H1 (cell line): ENCODE measurements around the gene RHOBTB1. TPM values are rescaled to one million over a fixed set of nuclear protein-coding genes. Genes with fewer than 3 reads are reported as not detected.

ENCODE experiments used
- CTCF ChIA-PET: fragments of 300-600 bp; sonication (Branson Sonifier 250); formaldehyde crosslinking; loops from one replicate; lab custom pipeline; 2021; ENCODE audit not compliant: partially characterized antibody; lab: Charles Lee
- POLR2A ChIA-PET: fragments of 300-600 bp; sonication (Branson Sonifier 250); formaldehyde crosslinking; loops from one replicate; lab custom pipeline; 2021; ENCODE audit warnings: inconsistent platforms; ENCODE audit not compliant: partially characterized antibody; lab: Charles Lee
- DNase-seq, 2 experiments: peaks; one replicate each; pipeline versions ENCODE4 v3.0.0 to v3.0.0-alpha.2; 2010 to 2022; ENCODE audit warnings: low spot score in 2 of 2, low read depth in 1 of 2, mixed read lengths in 1 of 2
- FAIRE-seq: peaks from 2 replicates; lab custom pipeline; 2011; peaks lifted over from hg19 to GRCh38; lab: Jason Lieb, UNC
- H2AFZ ChIP-seq: 2 replicates; pipeline ENCODE4 v1.8.1; 2012; ENCODE audit warnings: low read length, inconsistent platforms
- H2AK5ac ChIP-seq: 2 replicates; pipeline ENCODE4 v1.6.1; 2013; ENCODE audit warnings: low read depth, low read length
- H2BK120ac ChIP-seq: replicated peaks from 2 replicates; pipeline ENCODE3; 2013; ENCODE audit warnings: low read depth, low read length, inconsistent platforms
- H2BK12ac ChIP-seq: 2 replicates; pipeline ENCODE4 v1.6.1; 2013; ENCODE audit warnings: low read depth, low read length
- H2BK15ac ChIP-seq: 2 replicates; pipeline ENCODE4 v1.6.1; 2013; ENCODE audit warnings: low read length
- H2BK20ac ChIP-seq: 2 replicates; pipeline ENCODE4 v1.6.1; 2013; ENCODE audit warnings: low read length
- H2BK5ac ChIP-seq: 2 replicates; pipeline ENCODE4 v1.6.1; 2013; ENCODE audit warnings: low read depth, low read length
- H3K14ac ChIP-seq: 2 replicates; pipeline ENCODE4 v1.6.1; 2013; ENCODE audit warnings: inconsistent platforms; ENCODE audit not compliant: insufficient read length
- H3K18ac ChIP-seq: 2 replicates; pipeline ENCODE4 v1.6.1; 2013; ENCODE audit warnings: low read length; ENCODE audit errors: extremely low read depth
- H3K23ac ChIP-seq: 2 replicates; pipeline ENCODE4 v1.6.1; 2013; ENCODE audit warnings: inconsistent platforms; ENCODE audit not compliant: insufficient read length
- H3K23me2 ChIP-seq: 2 replicates; pipeline ENCODE4 v1.6.1; 2013; ENCODE audit warnings: low read depth, low read length
- H3K27ac ChIP-seq: 2 replicates; pipeline ENCODE4 v1.6.1; 2011; ENCODE audit warnings: low read depth, low read length, inconsistent platforms
- H3K27me3 ChIP-seq, 4 experiments: replicated peaks in 1 of 4; 1 replicate in 1 of 4; 2 replicates in 3 of 4; pipeline versions ENCODE4 v1.6.1 to v1.8.1; 2011 to 2013; ENCODE audit warnings: low read length in 3 of 4, mild to moderate bottlenecking in 3 of 4, inconsistent platforms in 2 of 4, mixed read lengths in 2 of 4, moderate library complexity in 1 of 4; ENCODE audit not compliant: control insufficient read depth in 3 of 4, insufficient read depth in 3 of 4; ENCODE audit errors: extremely low read depth in 1 of 4
- H3K36me3 ChIP-seq, 4 experiments: 2 replicates each; pipeline versions ENCODE4 v1.6.1 to v1.8.1; 2011 to 2013; ENCODE audit warnings: mild to moderate bottlenecking in 4 of 4, low read length in 3 of 4, moderate library complexity in 2 of 4, control low read depth in 1 of 4, inconsistent platforms in 1 of 4; ENCODE audit not compliant: insufficient read depth in 4 of 4, control insufficient read depth in 2 of 4
- H3K4ac ChIP-seq: replicated peaks from 2 replicates; pipeline ENCODE3; 2013; ENCODE audit warnings: low read length, low read depth, mixed read lengths, inconsistent platforms; ENCODE audit not compliant: insufficient read length
- H3K4me1 ChIP-seq, 4 experiments: replicated peaks in 1 of 4; 1 replicate in 1 of 4; 2 replicates in 3 of 4; pipeline versions ENCODE4 v1.6.1 to v1.8.1; 2011 to 2013; ENCODE audit warnings: low read length in 3 of 4, inconsistent platforms in 2 of 4, mixed read lengths in 1 of 4; ENCODE audit not compliant: insufficient read depth in 4 of 4, control insufficient read depth in 3 of 4
- H3K4me2 ChIP-seq, 2 experiments: 2 replicates each; pipeline versions ENCODE4 v1.6.1 to v1.8.1; 2011 to 2013; ENCODE audit warnings: low read depth in 2 of 2, low read length in 2 of 2, control low read depth in 1 of 2, inconsistent platforms in 1 of 2, mild to moderate bottlenecking in 1 of 2; ENCODE audit not compliant: insufficient read depth in 1 of 2
- H3K4me3 ChIP-seq, 4 experiments: fragments of 200-600, 300-600 bp in 1 of 4; sonication (generic), shearing (Covaris generic), sonication (Bioruptor Twin) in 1 of 4; 2 replicates each; pipeline versions ENCODE4 v1.5.1 to v1.8.1; 2011 to 2016; ENCODE audit warnings: low read length in 4 of 4, low read depth in 3 of 4, control low read depth in 2 of 4, inconsistent platforms in 2 of 4, mild to moderate bottlenecking in 2 of 4, mixed read lengths in 1 of 4, moderate library complexity in 1 of 4; ENCODE audit not compliant: insufficient read depth in 2 of 4; ENCODE audit errors: extremely low read depth in 1 of 4
- H3K56ac ChIP-seq: replicated peaks from 2 replicates; pipeline ENCODE3; 2013; ENCODE audit warnings: low read depth, mild to moderate bottlenecking, mixed read lengths, low read length, inconsistent platforms; ENCODE audit not compliant: insufficient read length
- H3K79me1 ChIP-seq: 2 replicates; pipeline ENCODE4 v1.6.1; 2013; ENCODE audit warnings: low read depth, low read length, control low read depth
- H3K79me2 ChIP-seq, 2 experiments: 2 replicates each; pipeline versions ENCODE4 v1.6.1 to v1.8.1; 2012 to 2013; ENCODE audit warnings: low read length in 2 of 2, mild to moderate bottlenecking in 2 of 2, inconsistent platforms in 1 of 2; ENCODE audit not compliant: insufficient read depth in 2 of 2, control insufficient read depth in 1 of 2
- H3K9ac ChIP-seq, 4 experiments: replicated peaks in 1 of 4; 1 replicate in 1 of 4; 2 replicates in 3 of 4; pipeline versions ENCODE4 v1.6.1 to v1.8.1; 2011 to 2013; ENCODE audit warnings: low read depth in 3 of 4, low read length in 3 of 4, control low read depth in 2 of 4, mild to moderate bottlenecking in 2 of 4, moderate library complexity in 2 of 4, inconsistent platforms in 1 of 4; ENCODE audit errors: extremely low read depth in 1 of 4
- H3K9me3 ChIP-seq, 2 experiments: 2 replicates each; pipeline versions ENCODE4 v1.6.1 to v1.8.1; 2012 to 2013; ENCODE audit warnings: mild to moderate bottlenecking in 2 of 2, moderate library complexity in 2 of 2, control low read depth in 1 of 2, inconsistent platforms in 1 of 2, low read depth in 1 of 2, low read length in 1 of 2, mixed read lengths in 1 of 2; ENCODE audit not compliant: insufficient read depth in 2 of 2
- H4K20me1 ChIP-seq, 2 experiments: replicated peaks in 1 of 2; 2 replicates each; pipeline versions ENCODE3 to v1.8.1; 2011 to 2013; ENCODE audit warnings: inconsistent platforms in 2 of 2, low read length in 2 of 2, mild to moderate bottlenecking in 1 of 2; ENCODE audit not compliant: insufficient read depth in 2 of 2, control insufficient read depth in 1 of 2
- H4K5ac ChIP-seq: 2 replicates; pipeline ENCODE4 v1.6.1; 2013; ENCODE audit warnings: low read length, low read depth, mixed read lengths, inconsistent platforms; ENCODE audit not compliant: insufficient read length
- H4K8ac ChIP-seq: 2 replicates; pipeline ENCODE4 v1.8.0; 2013; ENCODE audit warnings: mild to moderate bottlenecking, moderate library complexity, low read length, inconsistent platforms; ENCODE audit not compliant: insufficient read depth; ENCODE audit errors: extremely low read depth
- H4K91ac ChIP-seq: replicated peaks from 2 replicates; pipeline ENCODE3; 2013; ENCODE audit warnings: low read length, mixed read lengths, inconsistent platforms; ENCODE audit not compliant: insufficient read length
- CBX5 ChIP-seq: fragments of 300-800, 300-1000 bp; sonication (generic); IDR thresholded peaks from 2 replicates; pipeline ENCODE4 v1.7.1; 2016; ENCODE audit warnings: antibody characterized with exemption, low read length, low read depth
- CBX8 ChIP-seq: fragments of 300-800, 300-1000 bp; sonication (generic); IDR thresholded peaks from 2 replicates; pipeline ENCODE4 v1.7.1; 2016; ENCODE audit warnings: low read depth, low read length, borderline replicate concordance
- CHD1 ChIP-seq: IDR thresholded peaks from 2 replicates; pipeline ENCODE4 v1.6.1; 2012; ENCODE audit warnings: low read depth, low read length, improper control_type of control experiment
- EGR1 ChIP-seq: IDR thresholded peaks from 2 replicates; pipeline ENCODE4 v1.6.1; 2011; ENCODE audit warnings: low read depth, low read length, borderline replicate concordance
- FOSL1 ChIP-seq: IDR thresholded peaks from 2 replicates; pipeline ENCODE4 v1.6.1; 2011; ENCODE audit warnings: mild to moderate bottlenecking, low read depth, low read length, moderate library complexity; ENCODE audit not compliant: insufficient read depth
- GABPA ChIP-seq: IDR thresholded peaks from 2 replicates; pipeline ENCODE4 v1.6.1; 2011; ENCODE audit warnings: mild to moderate bottlenecking, low read length, moderate library complexity, borderline replicate concordance; ENCODE audit not compliant: insufficient read depth
- HDAC6 ChIP-seq: IDR thresholded peaks from one replicate; pipeline ENCODE4 v1.7.1; 2012; ENCODE audit warnings: low read depth, mild to moderate bottlenecking, inconsistent platforms, low read length, moderate library complexity
- JUND ChIP-seq: IDR thresholded peaks from 2 replicates; pipeline ENCODE4 v1.6.1; 2011; ENCODE audit warnings: mild to moderate bottlenecking, improper control_type of control experiment, low read length
- KDM4A ChIP-seq: IDR thresholded peaks from one replicate; pipeline ENCODE4 v1.7.1; 2012; ENCODE audit warnings: low read depth, mild to moderate bottlenecking, moderate library complexity, low read length, inconsistent platforms; ENCODE audit not compliant: severe bottlenecking
- POLR2AphosphoS5 ChIP-seq: IDR thresholded peaks from 2 replicates; pipeline ENCODE4 v1.6.1; 2011; ENCODE audit warnings: low read depth, low read length
- TAF7 ChIP-seq: optimal IDR thresholded peaks from 2 replicates; pipeline ENCODE3; 2011; ENCODE audit warnings: low read depth, mild to moderate bottlenecking, inconsistent platforms, low read length, moderate library complexity, borderline replicate concordance
- TCF12 ChIP-seq: IDR thresholded peaks from 2 replicates; pipeline ENCODE4 v1.6.1; 2011; ENCODE audit warnings: low read depth, mild to moderate bottlenecking, low read length
- TEAD4 ChIP-seq: IDR thresholded peaks from 2 replicates; pipeline ENCODE4 v1.6.1; 2012; ENCODE audit warnings: low read depth, low read length, inconsistent platforms, mixed read lengths
- polyA plus RNA-seq, 7 experiments: library from polyadenylated mRNA; depleted of rRNA in 3 of 7; stranded (reverse) in 5 of 7; unstranded in 2 of 7; fragments of >200 nt in 5 of 7; fragments of 200-250 nt in 2 of 7; gene quantifications; 1 replicate in 5 of 7; 2 replicates in 1 of 7; 4 replicates in 1 of 7; pipeline versions ENCODE4 v1.2.1 to v1.2.3, GENCODE V29; 2011 to 2013; ENCODE audit warnings: missing spikeins in 2 of 7, mixed read lengths in 2 of 7
- total RNA-seq: library from RNA; stranded (reverse); fragmentation: NEBNext Ultra II Directional; extraction: Animal tissue kit (Norgen Biotek cat#: 25700); gene quantifications from 2 replicates; pipeline ENCODE4 v1.2.1, GENCODE V29; 2021
- TF ChIP-seq, protein P1 (sequence below): IDR thresholded peaks from 2 replicates; pipeline ENCODE4 v1.6.1; 2011; ENCODE audit warnings: low read depth, mild to moderate bottlenecking, low read length; ENCODE audit not compliant: insufficient read depth
- TF ChIP-seq, protein P2 (sequence below): IDR thresholded peaks from 2 replicates; pipeline ENCODE4 v1.6.1; 2012; ENCODE audit warnings: inconsistent platforms

Gene RHOBTB1
- total and polyA plus RNA-seq, 2 of the 8 experiments (the other 6 are each of a cell fraction or from before 2014, with no cell fraction given), result 6.1 to 7.4 TPM

DNA sequence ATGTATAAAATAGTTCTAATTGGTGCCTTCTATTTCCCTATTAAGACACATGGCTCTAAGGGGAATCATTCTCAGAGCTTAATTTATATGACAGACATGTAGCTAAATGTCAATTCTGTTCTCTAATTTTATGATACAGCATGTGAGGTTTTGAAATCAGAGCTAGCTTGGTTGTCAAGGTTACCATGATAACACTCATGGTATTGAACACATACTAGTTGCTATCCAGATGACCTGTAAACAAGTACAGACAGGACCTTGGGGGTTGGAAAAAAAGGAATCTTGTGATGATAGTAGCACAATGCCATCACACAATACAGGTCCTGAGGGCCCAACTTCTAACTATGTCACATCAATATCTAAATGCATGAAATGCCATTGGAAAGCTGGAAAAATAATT lies 49.2 kb downstream of the RHOBTB1 start:
- no peaks in the 10 kb centered on the region for H3K23me2 ChIP-seq
- H3K79me2 ChIP-seq, result no peaks in the 10 kb centered on the region
- no peak overlapping the region for H4K91ac ChIP-seq
- no peak overlapping the region for H2BK12ac ChIP-seq
- H3K14ac ChIP-seq, result no peak overlapping the region
- CTCF ChIA-PET, result interaction anchor here (1.1 to 2.7 kb wide), 5 partner anchors 12 to 43 kb away, joined by 3 to 10 read pairs (median 4); no protein-coding TSS in a partner anchor
- H3K9ac ChIP-seq, result no peak overlapping the region
- POLR2A ChIA-PET, result no interaction called here
- FAIRE-seq, result no peak
- no peaks in the 10 kb centered on the region for H3K79me1 ChIP-seq
- no peak for DNase-seq
- H3K27me3 ChIP-seq, result peaks cover 0 to 1% (median 0%) of the 10 kb centered on the region in 4 experiments; a peak in 1 of 7 replicates
- H3K4me3 ChIP-seq, result no peak overlapping the region
- no peaks in the 10 kb centered on the region for H3K4me1 ChIP-seq
- H2AK5ac ChIP-seq, result no peak overlapping the region
- H3K4me2 ChIP-seq, result no peak overlapping the region
- no peak overlapping the region for H3K56ac ChIP-seq
- no peak overlapping the region for H2BK20ac ChIP-seq
- H4K5ac ChIP-seq, result no peak overlapping the region
- no peak overlapping the region for H4K8ac ChIP-seq
- no peak overlapping the region for H3K4ac ChIP-seq
- H2BK120ac ChIP-seq, result no peak overlapping the region
- no peaks in the 10 kb centered on the region for H4K20me1 ChIP-seq
- H2BK5ac ChIP-seq, result no peak overlapping the region
- no peak overlapping the region for H2AFZ ChIP-seq
- no peak overlapping the region for H2BK15ac ChIP-seq
- no peaks in the 10 kb centered on the region for H3K9me3 ChIP-seq
- no peak overlapping the region for H3K27ac ChIP-seq
- no peak overlapping the region for H3K18ac ChIP-seq
- H3K23ac ChIP-seq, result no peak overlapping the region
- no peaks in the 10 kb centered on the region; a peak in 1 of 8 replicates for H3K36me3 ChIP-seq
- TF ChIP-seq JUND (no peak), FOSL1 (no peak), TEAD4 (no peak), POLR2AphosphoS5 (no peak), CBX8 (no peak), HDAC6 (no peak), CHD1 (no peak), TAF7 (no peak), KDM4A (no peak), CBX5 (no peak), EGR1 (no peak), GABPA (no peak), TCF12 (no peak)
- TF ChIP-seq, protein P1, sequence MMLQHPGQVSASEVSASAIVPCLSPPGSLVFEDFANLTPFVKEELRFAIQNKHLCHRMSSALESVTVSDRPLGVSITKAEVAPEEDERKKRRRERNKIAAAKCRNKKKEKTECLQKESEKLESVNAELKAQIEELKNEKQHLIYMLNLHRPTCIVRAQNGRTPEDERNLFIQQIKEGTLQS, result no peak
- TF ChIP-seq, protein P2, sequence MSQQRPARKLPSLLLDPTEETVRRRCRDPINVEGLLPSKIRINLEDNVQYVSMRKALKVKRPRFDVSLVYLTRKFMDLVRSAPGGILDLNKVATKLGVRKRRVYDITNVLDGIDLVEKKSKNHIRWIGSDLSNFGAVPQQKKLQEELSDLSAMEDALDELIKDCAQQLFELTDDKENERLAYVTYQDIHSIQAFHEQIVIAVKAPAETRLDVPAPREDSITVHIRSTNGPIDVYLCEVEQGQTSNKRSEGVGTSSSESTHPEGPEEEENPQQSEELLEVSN, result no peak
